ENCODE results near the gene NAALADL2. TPM values are rescaled to one million over a fixed set of nuclear protein-coding genes. Genes with fewer than 3 reads are reported as not detected.
"Not testable (repeated sequence)": the region's sequence is repeated elsewhere in the genome, so short reads cannot be mapped to it uniquely, and the experiment has no call there.

Gene NAALADL2
- polyA plus RNA-seq, 4 donors = 17.4 to 25.9 (median 20.2) TPM

DNA sequence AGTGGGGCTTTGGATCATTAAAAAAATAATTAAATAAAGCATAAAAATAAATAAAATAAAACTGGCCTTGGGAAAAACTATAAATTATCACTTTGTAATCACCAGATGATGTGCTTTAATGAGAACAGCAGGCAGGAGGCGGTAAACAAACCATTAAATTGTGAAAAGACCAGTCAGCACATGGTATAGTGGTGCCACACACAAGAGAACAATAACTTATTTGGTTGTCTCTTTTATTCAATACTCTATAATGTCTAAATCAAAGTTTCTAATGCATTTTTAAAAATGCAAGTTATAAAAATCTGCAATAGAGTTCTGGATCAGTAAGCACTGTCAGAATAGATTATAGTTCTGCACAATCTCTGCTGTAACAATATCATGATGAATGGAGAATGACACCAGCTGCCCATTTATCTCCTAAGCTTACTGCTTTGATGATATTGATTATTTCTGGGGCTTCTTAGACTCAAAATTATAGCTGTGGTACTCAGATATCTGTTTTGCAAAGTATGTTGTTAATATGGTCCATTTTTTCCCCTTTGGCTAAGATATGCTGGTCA lies 259.3 kb downstream of the NAALADL2 start:
- DNase-seq (ENCODE audit: low read depth in 4 of 4, low spot score in 3 of 4) = no peak

- no peak for DNase-seq (ENCODE audit: low read depth in 4 of 4, low spot score in 3 of 4)
Observed at GRCh38 chr3:175121225-175121624, 262.1 kb downstream of the NAALADL2 start.

- no peak for DNase-seq (ENCODE audit: low read depth in 4 of 4, low spot score in 3 of 4)
Observed at GRCh38 chr3:175127075-175127662, 268.0 kb downstream of the NAALADL2 start.

DNA sequence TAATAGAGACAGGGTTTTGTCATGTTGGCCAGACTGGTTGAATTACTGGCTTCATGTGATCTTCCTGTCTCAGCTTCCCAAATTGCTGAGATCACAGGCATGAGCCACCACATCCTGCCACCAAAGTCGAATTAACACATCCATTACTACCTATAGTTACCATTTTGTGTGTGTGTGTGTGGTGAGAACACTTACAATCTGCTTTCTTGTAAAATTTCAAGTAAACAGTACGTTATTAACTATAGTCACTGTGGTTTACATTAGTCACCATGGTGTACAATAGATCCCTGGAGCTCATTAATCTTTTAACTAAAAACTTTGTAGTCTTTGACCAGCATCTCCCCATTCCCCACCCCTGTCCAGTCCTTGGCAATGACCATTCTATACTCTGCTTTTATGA lies 270.0 kb downstream of the NAALADL2 start:
- no peak for DNase-seq (ENCODE audit: low read depth in 4 of 4, low spot score in 3 of 4)

- DNase-seq (ENCODE audit: low read depth in 4 of 4, low spot score in 3 of 4) = no peak
Observed at GRCh38 chr3:175129571-175129970, 270.4 kb downstream of the NAALADL2 start.

DNA sequence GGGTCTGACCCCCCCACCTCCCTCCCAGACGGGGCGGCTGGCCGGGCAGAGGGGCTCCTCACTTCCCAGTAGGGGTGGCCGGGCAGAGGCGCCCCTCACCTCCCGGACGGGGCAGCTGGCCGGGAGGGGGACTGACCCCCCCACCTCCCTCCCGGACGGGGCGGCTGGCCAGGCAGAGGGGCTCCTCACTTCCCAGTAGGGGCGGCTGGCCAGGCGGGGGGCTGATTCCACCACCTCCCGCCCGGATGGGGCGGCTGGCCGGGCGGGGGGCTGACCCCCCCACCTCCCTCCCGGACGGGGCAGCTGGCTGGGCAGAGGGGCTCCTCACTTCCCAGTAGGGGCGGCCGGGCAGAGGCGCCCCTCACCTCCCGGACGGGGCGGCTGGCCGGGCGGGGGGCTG lies 272.7 kb downstream of the NAALADL2 start:
- DNase-seq (ENCODE audit: low read depth in 4 of 4, low spot score in 3 of 4) = not testable (repeated sequence)

DNA sequence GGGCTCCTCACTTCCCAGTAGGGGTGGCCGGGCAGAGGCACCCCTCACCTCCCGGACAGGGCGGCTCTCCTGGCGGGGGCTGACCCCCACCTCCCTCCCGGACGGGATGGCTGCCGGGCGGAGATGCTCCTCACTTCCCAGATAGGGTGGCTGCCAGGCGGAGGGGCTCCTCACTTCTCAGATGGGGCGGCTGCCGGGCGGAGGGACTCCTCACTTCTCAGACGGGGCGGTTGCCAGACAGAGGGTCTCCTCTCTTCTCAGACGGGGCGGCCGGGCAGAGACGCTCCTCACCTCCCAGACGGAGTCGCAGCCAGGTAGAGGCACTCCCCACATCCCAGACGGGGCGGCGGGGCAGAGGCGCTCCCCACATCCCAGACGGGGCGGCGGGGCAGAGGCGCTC lies 273.6 kb downstream of the NAALADL2 start:
- DNase-seq (ENCODE audit: low read depth in 4 of 4, low spot score in 3 of 4) = not testable (repeated sequence)

- DNase-seq (ENCODE audit: low read depth in 4 of 4, low spot score in 3 of 4) = no peak
Observed at GRCh38 chr3:175144368-175144767, 285.2 kb downstream of the NAALADL2 start.

GRCh38 chr3:175146258-175146657 lies 287.1 kb downstream of the NAALADL2 start:
- DNase-seq (ENCODE audit: low read depth in 4 of 4, low spot score in 3 of 4) = no peak

GRCh38 chr3:175149675-175150074 lies 290.5 kb downstream of the NAALADL2 start:
- peak in 1 of 4 donors; percentile 10 for DNase-seq (ENCODE audit: low read depth in 4 of 4, low spot score in 3 of 4)

DNA sequence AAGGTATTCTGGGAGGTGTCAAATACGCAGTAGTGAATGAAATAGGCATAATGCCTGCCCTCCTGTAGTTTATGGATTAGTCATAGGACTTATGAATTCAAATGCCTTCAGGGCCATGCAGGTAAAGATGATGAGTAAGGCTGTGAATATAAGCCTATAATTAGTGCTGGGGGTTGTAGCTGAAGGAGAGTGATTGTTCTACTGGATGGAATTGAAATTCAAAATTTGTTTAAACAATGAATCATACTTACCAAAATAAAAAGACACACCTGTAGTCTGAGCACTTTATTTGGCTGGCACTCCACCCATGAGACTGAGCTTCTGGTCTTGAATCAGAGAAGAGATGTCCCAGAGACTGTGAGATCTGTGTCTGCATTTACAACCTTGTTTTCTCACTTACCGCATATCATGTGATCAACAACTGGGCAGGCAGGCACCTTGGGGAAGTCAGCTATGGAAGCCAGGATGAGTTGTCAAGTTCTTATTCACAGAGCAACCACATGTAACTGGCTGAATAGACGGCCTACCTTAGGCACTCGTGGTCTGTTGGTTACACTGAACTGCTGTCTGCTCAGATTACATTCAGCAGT lies 291.8 kb downstream of the NAALADL2 start:
- DNase-seq (ENCODE audit: low read depth in 4 of 4, low spot score in 3 of 4) = no peak

- DNase-seq (ENCODE audit: low read depth in 4 of 4, low spot score in 3 of 4) = no peak
Observed at GRCh38 chr3:175153595-175153994, 294.5 kb downstream of the NAALADL2 start.

DNA sequence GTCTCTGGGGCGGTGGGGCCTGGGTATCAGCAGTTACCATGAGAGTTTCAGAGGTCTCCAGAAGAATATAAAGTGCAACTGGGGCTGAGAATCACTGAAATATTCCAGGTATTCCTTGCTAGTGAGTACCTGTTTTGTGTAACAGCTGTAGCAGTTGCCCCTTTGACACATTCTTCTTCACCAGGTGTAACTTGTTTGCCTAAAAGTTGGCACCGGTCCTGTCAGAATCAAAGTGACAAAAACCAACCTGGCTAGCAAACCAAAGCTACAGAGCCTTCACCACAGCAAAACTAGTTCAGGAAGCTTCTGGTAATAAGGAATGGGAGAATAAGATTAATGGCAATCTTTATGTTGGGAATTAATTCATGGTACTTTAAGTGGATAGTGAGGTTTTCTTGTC lies 296.0 kb downstream of the NAALADL2 start:
- no peak for DNase-seq (ENCODE audit: low read depth in 4 of 4, low spot score in 3 of 4)

DNA sequence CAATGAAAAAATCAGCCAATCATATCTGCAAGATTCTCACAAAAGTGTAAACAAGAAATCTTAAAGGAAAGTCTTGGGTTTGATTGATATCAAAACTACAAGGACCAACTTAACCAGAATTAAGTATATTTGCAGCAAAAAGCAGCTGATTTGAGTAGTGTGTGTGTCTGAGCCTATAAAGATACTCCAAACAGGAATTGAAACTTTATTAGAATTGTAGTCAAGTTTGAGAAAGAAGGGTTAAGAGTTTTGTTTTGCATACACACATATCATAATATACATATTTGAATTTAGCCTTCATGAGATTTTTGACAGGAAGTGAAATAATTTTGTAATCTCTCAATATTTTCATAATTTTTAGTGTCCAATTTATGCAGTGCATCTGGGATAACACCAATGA lies 300.1 kb downstream of the NAALADL2 start:
- no peak for DNase-seq (ENCODE audit: low read depth in 4 of 4, low spot score in 3 of 4)

DNA sequence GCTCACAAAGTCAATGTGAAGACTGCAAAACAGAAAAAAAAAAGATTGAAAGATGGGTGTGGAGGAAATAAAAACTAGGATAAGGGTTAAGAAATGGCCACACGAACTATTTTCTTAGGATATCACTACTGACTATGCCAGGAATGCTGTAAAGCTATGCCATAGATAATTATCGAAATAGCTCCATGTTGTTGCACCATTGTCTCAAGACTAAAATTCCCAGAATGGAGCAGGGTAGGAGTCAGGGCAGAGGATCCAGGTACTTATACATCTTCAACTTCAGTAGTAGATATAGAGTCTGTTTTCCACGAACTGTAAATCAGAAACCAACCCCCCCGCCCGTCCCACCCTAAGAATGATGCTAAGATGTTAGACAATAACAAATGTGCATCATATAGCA lies 302.2 kb downstream of the NAALADL2 start:
- DNase-seq (ENCODE audit: low read depth in 4 of 4, low spot score in 3 of 4) = no peak

DNA sequence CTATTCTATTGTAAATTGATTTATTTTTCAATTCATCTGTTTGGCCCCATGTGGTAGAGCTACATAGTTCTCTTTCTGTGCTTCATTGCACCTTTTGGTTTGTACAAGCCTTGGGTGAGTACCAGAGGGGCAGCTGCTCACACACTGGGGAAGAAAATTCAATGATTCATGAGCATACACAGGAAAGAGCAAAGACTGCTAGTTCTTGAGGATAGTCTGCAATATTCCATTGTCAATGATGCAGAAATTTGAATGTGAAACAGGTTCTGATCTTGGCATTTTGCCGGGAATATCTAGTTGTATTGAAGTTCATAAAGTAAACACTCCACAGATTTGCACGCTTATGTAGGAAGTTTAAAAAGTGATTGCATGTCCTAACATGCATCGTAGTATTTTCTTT lies 304.6 kb downstream of the NAALADL2 start:
- DNase-seq (ENCODE audit: low read depth in 4 of 4, low spot score in 3 of 4) = no peak

- DNase-seq (ENCODE audit: low read depth in 4 of 4, low spot score in 3 of 4) = not testable (repeated sequence)
Observed at GRCh38 chr3:175173117-175173516, 314.0 kb downstream of the NAALADL2 start.

DNA sequence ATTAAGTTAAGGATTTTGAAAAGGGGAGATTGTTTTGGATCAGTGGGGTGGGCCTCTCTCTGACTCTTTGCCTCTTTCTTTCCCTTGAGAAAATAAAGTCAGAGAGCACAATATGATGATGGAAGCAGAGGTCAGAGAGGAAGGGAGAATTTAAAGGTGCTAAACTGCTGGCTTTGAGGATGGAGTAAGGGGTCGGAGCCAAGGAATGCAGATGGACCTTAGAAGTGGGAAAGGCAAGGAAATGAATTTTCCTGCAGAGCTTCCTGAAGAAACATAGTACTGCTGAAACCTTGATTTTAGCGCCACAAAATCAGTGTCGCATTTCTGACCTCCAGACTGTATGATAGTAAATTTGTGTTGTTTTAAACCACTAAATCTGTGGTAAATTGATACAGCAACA lies 317.4 kb downstream of the NAALADL2 start:
- DNase-seq (ENCODE audit: low read depth in 4 of 4, low spot score in 3 of 4) = no peak

DNA sequence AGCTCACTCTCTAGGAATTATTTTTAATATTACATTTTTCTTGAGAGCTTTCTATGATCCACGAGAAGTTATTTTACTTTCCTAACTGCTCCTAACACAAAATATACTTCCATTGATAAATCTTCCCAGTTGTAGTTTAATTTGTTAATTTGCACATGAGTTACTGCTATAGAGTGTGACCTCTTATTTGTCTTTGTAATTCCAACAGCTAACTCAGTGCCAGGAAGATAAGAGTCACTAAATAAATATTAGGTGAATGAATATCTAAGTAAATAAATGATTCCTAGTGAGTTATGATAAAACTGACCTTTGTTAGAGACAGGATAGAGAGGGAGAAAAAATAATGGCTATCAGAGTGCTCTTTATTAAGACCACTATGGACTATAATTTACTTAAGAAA lies 319.9 kb downstream of the NAALADL2 start:
- DNase-seq (ENCODE audit: low read depth in 4 of 4, low spot score in 3 of 4) = no peak

GRCh38 chr3:175184392-175184791 lies 325.3 kb downstream of the NAALADL2 start:
- DNase-seq (ENCODE audit: low read depth in 4 of 4, low spot score in 3 of 4) = no peak

DNA sequence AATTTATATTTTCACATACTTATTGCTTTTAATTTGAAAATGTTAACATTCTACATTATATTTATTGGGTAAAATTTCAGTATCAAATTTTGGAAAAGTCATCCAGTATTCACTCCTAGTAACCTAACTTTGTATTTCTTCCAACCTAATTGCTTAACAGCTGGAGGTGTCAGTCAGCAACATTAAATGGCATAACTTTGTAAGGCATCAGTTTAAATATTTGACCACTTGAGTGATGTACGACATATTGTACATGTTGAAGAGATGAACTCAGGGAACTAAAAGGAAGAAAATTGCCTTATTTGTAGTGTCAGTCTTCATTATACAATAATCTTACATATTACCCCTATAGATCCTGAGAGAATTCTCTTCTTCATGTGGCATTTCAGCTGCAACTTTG lies 326.8 kb downstream of the NAALADL2 start:
- no peak for DNase-seq (ENCODE audit: low read depth in 4 of 4, low spot score in 3 of 4)

DNA sequence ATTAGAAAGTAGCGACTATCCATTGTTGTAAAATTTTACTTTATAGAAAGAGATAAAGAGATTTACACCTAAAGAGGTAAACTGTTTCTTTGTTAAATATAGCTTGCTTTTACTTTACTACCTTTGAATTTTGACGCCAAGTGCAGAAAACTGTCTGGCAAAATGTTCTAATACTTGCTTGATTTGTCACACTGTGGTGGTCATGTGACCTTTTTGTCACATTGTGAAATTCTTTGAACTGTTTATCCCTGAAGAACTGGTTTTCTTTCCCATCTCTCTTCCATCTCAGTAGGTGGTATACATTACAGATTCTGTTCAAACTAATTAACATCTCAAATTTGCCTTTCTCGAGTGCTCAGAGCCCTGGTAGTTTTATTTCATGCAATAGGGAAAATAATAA lies 327.4 kb downstream of the NAALADL2 start:
- DNase-seq (ENCODE audit: low read depth in 4 of 4, low spot score in 3 of 4) = no peak

Data from right renal pelvis (tissue), 4 donors.